ENCODE measurements around the gene ITPRID2. TPM values are rescaled to one million over a fixed set of nuclear protein-coding genes. Genes with fewer than 3 reads are reported as not detected.
A peak's percentile ranks its signal among the peaks of the same experiment; 100 is the strongest.
"Not testable (repeated sequence)": the region's sequence is repeated elsewhere in the genome, so short reads cannot be mapped to it uniquely, and the experiment has no call there.

The ITPRID2 gene
- total and polyA plus RNA-seq, 10 of the 15 experiments (the other 5 are each of a cell fraction or from before 2014, with no cell fraction given), result 4.7 to 23.7 (median 13.1) TPM

- H3K27me3 ChIP-seq (replicated peaks in 1 of 2; ENCODE audit: control insufficient read depth in 2 of 2, insufficient read depth in 2 of 2, low read length in 1 of 2); in situ Hi-C loops (cut with MboI); H3K9ac ChIP-seq (ENCODE audit: control insufficient read depth, insufficient read depth, low read length); H3K27ac ChIP-seq (ENCODE audit: control insufficient read depth, insufficient read depth); H3K79me2 ChIP-seq (ENCODE audit: control insufficient read depth, insufficient read depth, low read length); H3K4me1 ChIP-seq (ENCODE audit: control insufficient read depth, insufficient read depth, low read length); intact Hi-C loops (cut with micrococcal nuclease; ENCODE audit: unreplicated experiment); H3K4me3 ChIP-seq; H3K9me3 ChIP-seq (replicated peaks; ENCODE audit: control insufficient read depth, insufficient read depth, low read length); H4K20me1 ChIP-seq (ENCODE audit: control insufficient read depth, insufficient read depth); ATAC-seq; H3K4me2 ChIP-seq (ENCODE audit: control insufficient read depth, insufficient read depth); DNase-seq (ENCODE audit: low read depth, low spot score); H2AFZ ChIP-seq (ENCODE audit: control insufficient read depth, low read depth, low read length); POLR2A ChIA-PET; FAIRE-seq; RAD21 ChIA-PET (ENCODE audit: unreplicated experiment); H3K36me3 ChIP-seq (ENCODE audit: control insufficient read depth in 2 of 2, insufficient read depth in 2 of 2, low read length in 1 of 2); BruUV-seq (replicated peaks): not testable (repeated sequence)
- ChIA-PET CTCF (interaction anchor here (1.3 kb wide), 1 partner anchor 28 kb away, joined by 4 read pairs; no protein-coding TSS in a partner anchor), SMC1A (ENCODE audit: uncharacterized antibody, unreplicated experiment) (interaction anchor here (0.6 to 1.3 kb wide), 2 partner anchors 120 to 217 kb away, joined by 3 to 4 read pairs; no protein-coding TSS in a partner anchor)
- 60% methylated on average over 2 of the region's 3 CpGs for WGBS (ENCODE audit: insufficient coverage, insufficient replicate concordance, low lambda C conversion rate, missing lambda C conversion rate)
These were observed 64.3 kb downstream of the ITPRID2 start for GRCh38 chr2:181955866-181956265.

- Histone ChIP-seq H3K36me3 (ENCODE audit: control insufficient read depth in 2 of 2, insufficient read depth in 2 of 2, low read length in 1 of 2) (no peaks in the 10 kb centered on the region), H2AFZ (ENCODE audit: control insufficient read depth, low read depth, low read length) (no peak overlapping the region), H4K20me1 (ENCODE audit: control insufficient read depth, insufficient read depth) (no peaks in the 10 kb centered on the region), H3K4me2 (ENCODE audit: control insufficient read depth, insufficient read depth) (no peak overlapping the region), H3K9ac (ENCODE audit: control insufficient read depth, insufficient read depth, low read length) (no peak overlapping the region), H3K4me1 (ENCODE audit: control insufficient read depth, insufficient read depth, low read length) (no peaks in the 10 kb centered on the region), H3K27ac (ENCODE audit: control insufficient read depth, insufficient read depth) (no peak overlapping the region), H3K4me3 (no peak overlapping the region), H3K79me2 (ENCODE audit: control insufficient read depth, insufficient read depth, low read length) (no peaks in the 10 kb centered on the region), H3K9me3 (replicated peaks; ENCODE audit: control insufficient read depth, insufficient read depth, low read length) (no peaks in the 10 kb centered on the region), H3K27me3 (replicated peaks in 1 of 2; ENCODE audit: control insufficient read depth in 2 of 2, insufficient read depth in 2 of 2, low read length in 1 of 2) (no peaks in the 10 kb centered on the region)
- peak; percentile 18; the same call in 1 of the 3 replicates for ATAC-seq
- POLR2A ChIA-PET, result no interaction called here
- WGBS (ENCODE audit: insufficient coverage, insufficient replicate concordance, low lambda C conversion rate, missing lambda C conversion rate), result 12% methylated on average over 4 of the region's 4 CpGs
- intact Hi-C loops (cut with micrococcal nuclease; ENCODE audit: unreplicated experiment) (no loop called here), in situ Hi-C loops (cut with MboI) (no loop called here)
- RAD21 ChIA-PET (ENCODE audit: unreplicated experiment), result interaction anchor here (0.6 to 1.3 kb wide), 2 partner anchors 120 to 206 kb away, joined by 3 read pairs; no protein-coding TSS in a partner anchor
- no peak for DNase-seq (ENCODE audit: low read depth, low spot score)
- FAIRE-seq, result no peak
- no TSS peak for BruUV-seq (replicated peaks)
- SMC1A ChIA-PET (ENCODE audit: uncharacterized antibody, unreplicated experiment), result interaction anchor here (0.8 to 3.5 kb wide), 3 partner anchors 21 to 121 kb away, joined by 4 to 18 read pairs (median 4); no protein-coding TSS in a partner anchor
- CTCF ChIA-PET, result interaction anchor here (1.7 to 5.9 kb wide), 2 partner anchors 120 to 215 kb away, joined by 6 to 35 read pairs; no protein-coding TSS in a partner anchor
- TF ChIP-seq NR2F1 (conservative IDR thresholded peaks at IDR 0.05) (no peak), IKZF2 (IDR thresholded peaks at IDR 0.05) (0 out of 4 replicates have a peak, but pooled peaks of 1 of the 2 experiments have one; percentile 11), DPF2 (IDR thresholded peaks at IDR 0.05) (no peak), MYB (IDR thresholded peaks at IDR 0.05; ENCODE audit: borderline replicate concordance, low read depth, low read length) (no peak), ZZZ3 (IDR thresholded peaks at IDR 0.05; ENCODE audit: control insufficient read depth, insufficient read length, low read depth) (no peak), SRF (IDR thresholded peaks at IDR 0.05; ENCODE audit: low read depth in 2 of 2, low read length in 2 of 2) (no peak), NFXL1 (IDR thresholded peaks at IDR 0.05; ENCODE audit: borderline replicate concordance) (no peak), ZSCAN29 (IDR thresholded peaks at IDR 0.05) (no peak), JUNB (IDR thresholded peaks at IDR 0.05) (0 out of 2 replicates have a peak, but pooled peaks have one; percentile 24), EP300 (IDR thresholded peaks at IDR 0.05; ENCODE audit: borderline replicate concordance in 1 of 2, control insufficient read depth in 1 of 2, low read depth in 2 of 2, low read length in 2 of 2) (no peak), MTA2 (IDR thresholded peaks at IDR 0.05; ENCODE audit: low read depth) (0 out of 2 replicates have a peak, but pooled peaks have one; percentile 14), SUPT20H (IDR thresholded peaks at IDR 0.05; ENCODE audit: borderline replicate concordance, control insufficient read depth, low read depth, low read length) (no peak), RFX5 (IDR thresholded peaks at IDR 0.05; ENCODE audit: low read depth, low read length) (no peak), MEF2A (IDR thresholded peaks at IDR 0.05; ENCODE audit: insufficient read depth, low read depth, low read length) (no peak)
- TF ChIP-seq, protein P1, sequence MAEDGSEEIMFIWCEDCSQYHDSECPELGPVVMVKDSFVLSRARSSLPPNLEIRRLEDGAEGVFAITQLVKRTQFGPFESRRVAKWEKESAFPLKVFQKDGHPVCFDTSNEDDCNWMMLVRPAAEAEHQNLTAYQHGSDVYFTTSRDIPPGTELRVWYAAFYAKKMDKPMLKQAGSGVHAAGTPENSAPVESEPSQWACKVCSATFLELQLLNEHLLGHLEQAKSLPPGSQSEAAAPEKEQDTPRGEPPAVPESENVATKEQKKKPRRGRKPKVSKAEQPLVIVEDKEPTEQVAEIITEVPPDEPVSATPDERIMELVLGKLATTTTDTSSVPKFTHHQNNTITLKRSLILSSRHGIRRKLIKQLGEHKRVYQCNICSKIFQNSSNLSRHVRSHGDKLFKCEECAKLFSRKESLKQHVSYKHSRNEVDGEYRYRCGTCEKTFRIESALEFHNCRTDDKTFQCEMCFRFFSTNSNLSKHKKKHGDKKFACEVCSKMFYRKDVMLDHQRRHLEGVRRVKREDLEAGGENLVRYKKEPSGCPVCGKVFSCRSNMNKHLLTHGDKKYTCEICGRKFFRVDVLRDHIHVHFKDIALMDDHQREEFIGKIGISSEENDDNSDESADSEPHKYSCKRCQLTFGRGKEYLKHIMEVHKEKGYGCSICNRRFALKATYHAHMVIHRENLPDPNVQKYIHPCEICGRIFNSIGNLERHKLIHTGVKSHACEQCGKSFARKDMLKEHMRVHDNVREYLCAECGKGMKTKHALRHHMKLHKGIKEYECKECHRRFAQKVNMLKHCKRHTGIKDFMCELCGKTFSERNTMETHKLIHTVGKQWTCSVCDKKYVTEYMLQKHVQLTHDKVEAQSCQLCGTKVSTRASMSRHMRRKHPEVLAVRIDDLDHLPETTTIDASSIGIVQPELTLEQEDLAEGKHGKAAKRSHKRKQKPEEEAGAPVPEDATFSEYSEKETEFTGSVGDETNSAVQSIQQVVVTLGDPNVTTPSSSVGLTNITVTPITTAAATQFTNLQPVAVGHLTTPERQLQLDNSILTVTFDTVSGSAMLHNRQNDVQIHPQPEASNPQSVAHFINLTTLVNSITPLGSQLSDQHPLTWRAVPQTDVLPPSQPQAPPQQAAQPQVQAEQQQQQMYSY (CRISPR knock-in tag; IDR thresholded peaks at IDR 0.05), result no peak
These were observed 66.1 kb downstream of the ITPRID2 start for GRCh38 chr2:181957668-181958067.
